T1000 (cell line): ENCODE results near the gene TMEM132D.

Experiments
- DNase-seq: peaks from one replicate; lab custom pipeline; 2025; ENCODE audit warnings: mixed read lengths; lab: John Stamatoyannopoulos, UW

The TMEM132D gene

GRCh38 chr12:129826273-129826672, 77.6 kb downstream of the TMEM132D start:
- DNase-seq = no peak

DNA sequence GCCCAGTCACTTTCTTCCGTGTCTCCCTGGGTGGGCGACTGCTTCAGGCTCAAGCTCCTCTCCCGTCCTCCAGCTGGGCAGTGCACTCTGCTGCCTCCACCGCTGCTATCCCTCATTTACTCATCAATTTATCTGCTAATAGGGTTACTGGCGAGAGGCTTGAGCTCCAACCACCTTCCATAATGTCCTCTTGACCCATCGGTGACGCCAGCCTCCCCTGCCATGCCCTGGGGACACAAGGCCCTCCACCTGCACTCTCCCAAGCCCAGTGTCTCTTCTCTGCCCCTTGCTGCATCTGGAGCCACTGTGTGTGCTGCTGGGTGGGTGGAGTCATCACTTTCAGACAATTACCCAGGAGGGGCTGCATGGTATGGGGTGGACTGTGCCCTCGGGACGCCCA, 78.5 kb downstream of the TMEM132D start:
- no peak for DNase-seq

DNA sequence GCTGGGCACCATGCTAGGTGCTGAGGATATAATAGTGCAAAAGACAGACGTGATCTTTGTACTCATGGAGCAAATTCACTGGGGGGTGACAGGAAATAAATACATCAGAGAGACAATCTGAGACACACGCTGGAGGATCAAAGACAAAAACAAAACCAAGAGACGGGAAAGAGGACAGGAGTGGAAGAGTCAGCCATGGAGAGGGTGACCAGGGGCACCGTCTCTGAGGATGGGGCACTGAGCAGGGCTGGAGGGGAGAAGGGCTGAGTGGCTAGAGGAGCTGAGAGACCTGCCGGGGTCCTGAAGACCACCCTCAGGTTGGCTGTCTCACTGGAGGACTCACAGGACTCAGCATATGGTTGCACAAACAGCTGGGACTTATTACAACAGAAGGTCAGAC, 81.9 kb downstream of the TMEM132D start:
- no peak for DNase-seq

DNA sequence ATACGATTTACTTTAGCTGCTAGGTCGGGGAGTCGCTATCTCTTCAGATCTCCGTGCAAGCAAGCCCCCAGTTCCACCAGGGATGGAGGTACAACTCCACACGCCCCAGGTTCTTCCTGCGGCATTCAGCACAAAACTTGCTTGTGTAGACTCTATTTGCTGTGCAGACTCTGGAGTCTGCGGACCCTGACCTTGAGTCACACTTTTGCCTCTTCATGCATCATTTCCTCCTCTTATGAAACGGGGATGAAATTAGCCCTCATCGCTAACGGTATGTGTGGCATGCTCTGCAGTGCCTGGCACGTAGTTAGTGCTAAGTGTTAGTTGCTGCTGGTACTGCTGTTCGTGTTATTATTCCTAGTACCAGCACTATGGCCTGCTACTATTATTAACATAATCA, 84.4 kb downstream of the TMEM132D start:
- no peak for DNase-seq

DNA sequence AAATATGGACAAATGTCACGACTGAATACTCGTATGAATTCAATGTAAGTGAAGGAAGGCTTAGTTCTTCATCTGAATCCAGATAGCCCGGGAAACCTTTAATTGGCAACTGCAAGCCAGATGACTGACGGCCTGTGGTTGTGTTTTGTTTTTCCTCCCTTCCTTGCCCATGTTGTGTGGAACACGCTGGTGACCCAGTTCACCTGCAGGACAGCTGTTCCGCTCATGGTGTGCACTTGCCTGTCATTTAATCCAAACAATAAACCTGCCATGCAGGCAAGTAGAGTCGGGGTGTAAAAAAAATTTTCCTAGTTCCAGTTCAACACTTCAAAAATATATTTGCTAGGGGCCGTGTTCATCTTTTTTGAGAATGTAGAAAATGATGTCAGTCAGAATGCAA, 88.0 kb downstream of the TMEM132D start:
- no peak for DNase-seq

DNA sequence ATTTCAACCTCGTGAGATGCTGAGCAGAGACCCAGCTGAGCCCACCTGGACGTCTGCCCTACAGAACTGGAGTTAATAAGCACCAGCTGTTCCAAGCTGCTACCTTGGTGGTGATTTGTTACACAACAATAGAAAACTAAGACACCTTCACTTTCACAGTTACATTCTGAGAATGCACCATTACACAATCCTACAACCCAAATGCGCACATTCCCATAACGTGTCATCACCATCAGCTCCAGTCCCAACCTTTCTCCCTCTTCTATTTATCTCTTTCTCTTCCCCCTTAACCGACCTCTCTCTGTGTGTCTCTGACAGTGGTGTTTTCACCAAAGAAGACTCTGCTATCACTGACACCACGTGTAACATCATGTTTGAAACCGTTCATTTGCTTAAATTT, 91.9 kb downstream of the TMEM132D start:
- DNase-seq = no peak

DNA sequence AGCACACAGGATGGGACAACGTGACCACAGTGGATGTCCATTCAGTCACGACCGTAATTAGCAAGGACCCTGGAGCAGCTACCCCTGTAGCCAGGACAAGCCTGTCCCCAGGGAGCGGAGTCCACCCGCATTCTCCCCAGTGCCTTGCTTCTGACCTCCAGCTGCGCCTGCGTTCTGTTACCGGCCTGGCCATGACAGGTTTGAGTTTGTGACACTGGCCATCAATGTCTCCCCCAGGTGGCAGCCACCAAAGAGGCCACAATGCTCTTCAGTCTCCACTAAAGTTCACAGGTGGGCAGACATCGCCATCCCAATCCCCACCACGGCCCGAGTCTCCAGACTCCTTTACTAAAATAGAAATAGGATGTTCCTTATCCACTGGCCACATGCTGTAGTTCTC, 96.7 kb downstream of the TMEM132D start:
- no peak for DNase-seq

DNA sequence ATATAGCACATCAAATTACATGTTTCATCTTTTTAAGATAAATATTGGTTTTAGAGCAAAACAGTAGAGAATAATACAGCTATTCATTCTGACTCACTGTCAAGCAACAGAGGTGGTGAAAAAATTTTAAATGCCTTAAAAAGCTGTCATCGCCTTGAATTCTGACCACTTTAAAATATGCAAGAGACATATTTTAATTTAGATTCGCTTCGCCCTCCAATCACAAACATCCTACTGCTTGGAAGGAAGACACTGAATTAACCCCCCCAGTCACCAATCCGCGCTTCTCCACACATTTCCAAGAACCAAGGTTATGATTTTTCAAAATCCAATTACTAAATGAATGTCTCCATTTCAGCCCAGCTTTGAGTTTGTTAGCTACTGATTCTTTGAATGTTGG, 112.4 kb downstream of the TMEM132D start:
- no peak for DNase-seq

- no peak for DNase-seq
Measured at GRCh38 chr12:129790930-129791329, 112.9 kb downstream of the TMEM132D start.

DNA sequence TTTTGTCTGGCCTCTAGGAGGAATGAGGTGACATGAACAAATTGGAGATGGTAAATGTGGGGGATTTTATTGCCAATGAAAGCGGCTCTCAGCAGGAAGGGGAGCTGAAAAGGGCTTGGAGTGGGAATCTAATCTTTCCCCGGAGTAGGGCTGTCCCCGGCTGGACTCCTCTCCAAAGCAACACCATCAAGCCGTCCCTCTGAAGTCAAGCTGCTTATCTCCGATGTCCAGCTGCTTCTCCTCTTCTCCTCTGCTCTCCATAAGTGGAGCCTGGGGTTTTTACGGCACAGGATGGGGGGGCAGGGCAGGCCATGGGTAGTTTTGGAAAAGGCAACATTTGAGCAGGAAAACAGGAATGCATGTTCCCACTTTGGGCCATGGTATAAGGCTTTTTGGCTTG, 113.5 kb downstream of the TMEM132D start:
- no peak for DNase-seq

DNA sequence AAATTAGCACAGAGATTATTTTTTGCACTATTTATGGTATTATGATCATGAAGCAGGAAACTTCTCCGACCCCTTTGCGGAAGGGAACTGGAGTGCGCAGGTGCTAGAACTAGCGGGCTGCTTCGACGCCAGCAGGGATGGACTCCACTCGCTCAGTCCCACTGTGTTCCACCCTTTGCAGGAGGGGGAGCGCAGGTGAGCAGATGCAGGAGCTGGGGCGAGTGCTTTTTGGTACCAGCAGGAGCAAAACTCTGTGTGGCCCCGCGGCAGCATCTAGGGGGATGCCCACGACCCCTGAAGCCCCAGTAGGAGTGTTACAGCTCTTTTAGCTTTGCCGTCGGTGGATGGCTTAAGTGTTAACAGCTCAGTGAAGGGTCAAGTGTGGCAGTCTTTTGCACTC, 113.9 kb downstream of the TMEM132D start:
- DNase-seq = no peak

- no peak for DNase-seq
Measured at GRCh38 chr12:129788506-129789084, 115.2 kb downstream of the TMEM132D start.

DNA sequence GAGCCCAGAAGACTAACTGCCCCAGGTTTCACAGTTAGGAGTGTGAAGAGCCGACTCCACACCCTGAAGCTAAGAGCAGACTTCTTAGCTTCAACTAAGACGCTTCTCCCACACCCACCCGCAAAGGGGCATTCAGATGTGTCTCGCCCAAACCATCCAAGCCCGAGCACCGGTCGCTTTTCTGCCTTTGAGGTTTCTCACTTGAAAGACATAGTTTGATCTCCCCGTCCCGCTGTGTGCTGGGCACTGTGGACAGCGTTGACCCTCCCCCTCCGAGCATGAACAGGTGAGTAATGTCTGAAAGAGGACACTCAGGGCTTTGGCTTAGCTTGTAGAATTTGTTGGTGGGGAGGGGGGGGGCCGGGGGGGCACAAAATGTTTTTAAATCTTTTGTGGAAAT, 123.8 kb downstream of the TMEM132D start:
- no peak for DNase-seq

GRCh38 chr12:129779033-129779432, 124.8 kb downstream of the TMEM132D start:
- DNase-seq = no peak

- no peak for DNase-seq
Measured at GRCh38 chr12:129776977-129777667, 126.7 kb downstream of the TMEM132D start.

- DNase-seq = no peak
Measured at GRCh38 chr12:129772501-129773493, 131.0 kb downstream of the TMEM132D start.

GRCh38 chr12:129771238-129771637, 132.6 kb downstream of the TMEM132D start:
- no peak for DNase-seq

DNA sequence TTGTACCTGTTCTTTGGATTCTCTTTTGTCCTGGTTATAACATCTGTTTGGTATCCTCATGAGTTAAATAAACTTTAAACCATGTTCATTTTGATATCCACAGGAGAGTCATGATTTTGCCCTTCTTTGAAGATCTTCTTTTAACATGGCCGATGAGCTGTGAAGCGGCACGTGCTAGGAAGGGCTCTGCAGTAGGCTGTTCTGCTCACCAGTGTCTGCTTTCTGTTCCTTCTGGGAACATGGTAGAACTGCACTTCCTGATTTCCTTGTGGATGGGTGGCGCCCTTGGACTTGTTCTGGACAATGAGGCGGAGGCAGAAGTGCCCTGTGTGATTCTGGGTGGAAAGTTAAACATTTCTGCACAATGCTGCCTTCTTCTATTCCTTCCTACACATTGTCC, 138.1 kb downstream of the TMEM132D start:
- no peak for DNase-seq

- no peak for DNase-seq
Measured at GRCh38 chr12:129762436-129762835, 141.4 kb downstream of the TMEM132D start.

DNA sequence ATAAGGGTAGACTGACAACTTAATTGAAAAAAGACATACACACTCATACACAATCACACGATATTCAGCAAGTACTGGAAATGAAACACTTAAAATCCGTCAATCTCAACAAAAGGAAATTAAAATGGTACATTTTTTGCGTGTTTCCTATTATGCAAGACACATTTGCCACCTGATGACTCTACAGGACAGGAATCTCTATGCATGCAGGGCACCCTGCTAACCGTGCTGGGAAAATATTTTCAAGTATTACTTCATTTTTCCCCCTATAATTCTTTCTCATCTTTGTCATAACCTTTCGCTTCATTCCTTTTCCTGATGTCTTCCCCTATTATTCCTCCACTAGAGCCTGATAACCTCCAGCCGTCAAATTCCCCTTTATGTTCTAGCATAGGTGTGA, 150.2 kb downstream of the TMEM132D start:
- no peak for DNase-seq

GRCh38 chr12:129750421-129750820, 153.4 kb downstream of the TMEM132D start:
- no peak for DNase-seq

GRCh38 chr12:129746318-129746717, 157.5 kb downstream of the TMEM132D start:
- no peak for DNase-seq

DNA sequence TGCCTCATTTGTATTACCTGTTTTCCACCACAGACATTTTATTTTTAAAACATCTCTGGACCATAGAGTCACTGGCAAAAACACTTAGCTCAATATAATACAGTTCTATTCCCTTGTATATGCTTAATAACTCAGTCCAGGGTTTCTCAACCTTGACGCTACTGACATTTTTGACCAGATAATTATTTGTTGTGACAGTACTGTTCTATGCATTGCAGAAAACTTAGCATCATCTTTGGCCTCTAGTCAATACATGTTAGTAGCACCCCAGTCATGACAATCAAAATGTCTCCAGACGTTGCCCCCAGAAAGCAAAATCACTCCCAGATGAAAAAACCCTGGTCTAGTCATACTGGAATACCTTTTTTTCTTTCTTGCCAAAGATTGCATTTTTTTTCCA, 174.7 kb downstream of the TMEM132D start:
- DNase-seq = no peak
